Stimulated activated naive CD4-positive, alpha-beta T cell treated with Interleukin-2 at 50 U/mL for 16 hours (primary cell): ENCODE measurements around the gene PRIMA1.

Experiments
- DNase-seq: peaks from one replicate; lab custom pipeline; 2025; lab: John Stamatoyannopoulos, UW

Gene PRIMA1

DNA sequence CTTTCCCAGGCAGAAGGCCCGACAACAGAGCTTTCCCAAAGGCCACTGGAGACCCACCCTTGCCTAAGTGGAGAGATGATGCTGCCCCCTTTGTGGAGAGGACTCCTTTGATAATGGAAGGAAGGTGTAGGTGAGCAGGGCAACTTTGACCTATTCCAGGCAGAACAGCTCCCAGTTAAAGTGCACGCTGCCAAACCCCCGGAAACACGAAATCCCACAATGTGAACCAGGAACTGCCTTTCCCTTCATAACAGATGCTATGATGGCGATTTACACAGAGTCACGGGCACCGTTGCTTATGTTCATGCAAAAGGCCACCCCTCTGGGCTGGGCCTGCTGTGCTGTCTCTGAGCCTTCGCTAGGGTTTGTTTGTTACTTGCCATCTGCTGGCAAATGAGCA, 34.6 kb downstream of the PRIMA1 start:
- no peak for DNase-seq

- DNase-seq: no peak
Measured at GRCh38 chr14:93752980-93753561, 35.2 kb downstream of the PRIMA1 start.

DNA sequence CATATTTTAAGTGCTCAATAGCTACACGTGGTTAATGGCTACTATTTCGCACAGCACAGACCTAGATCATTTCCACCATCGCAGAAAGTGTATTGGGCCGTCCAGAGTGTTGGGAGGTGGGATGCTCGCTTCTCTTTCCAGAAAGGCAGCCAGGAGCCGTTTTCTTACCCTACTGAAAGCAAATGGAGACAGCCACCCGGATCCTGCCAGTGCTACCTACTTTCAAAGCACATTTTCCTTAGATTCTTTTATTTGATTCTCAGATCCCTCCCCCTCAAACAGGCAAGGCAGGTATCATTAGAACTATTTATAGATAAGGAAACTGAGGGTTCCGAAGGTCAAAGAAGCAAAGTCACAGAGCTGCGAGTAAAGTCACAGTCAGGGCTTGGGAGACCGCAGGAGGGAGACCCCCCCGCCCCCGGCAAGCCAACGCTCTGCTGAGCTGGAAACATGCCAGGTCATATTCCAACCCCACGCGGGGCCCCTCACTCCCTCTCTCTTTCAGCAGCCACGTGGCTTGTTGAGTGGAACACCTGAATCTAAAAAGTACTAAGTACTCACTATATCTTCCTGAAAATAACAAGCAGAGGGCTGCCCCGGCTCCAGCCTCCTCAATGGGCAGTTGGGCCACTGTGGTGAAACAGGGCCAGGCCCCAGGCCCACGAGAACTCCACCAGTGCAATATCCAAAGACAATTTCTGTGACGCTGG, 36.2 kb downstream of the PRIMA1 start:
- DNase-seq: no peak

- DNase-seq: no peak
Measured at GRCh38 chr14:93749076-93749420, 39.2 kb downstream of the PRIMA1 start.

GRCh38 chr14:93748208-93749075, 39.8 kb downstream of the PRIMA1 start:
- DNase-seq: no peak

- DNase-seq: no peak
Measured at GRCh38 chr14:93747560-93747959, 40.7 kb downstream of the PRIMA1 start.

DNA sequence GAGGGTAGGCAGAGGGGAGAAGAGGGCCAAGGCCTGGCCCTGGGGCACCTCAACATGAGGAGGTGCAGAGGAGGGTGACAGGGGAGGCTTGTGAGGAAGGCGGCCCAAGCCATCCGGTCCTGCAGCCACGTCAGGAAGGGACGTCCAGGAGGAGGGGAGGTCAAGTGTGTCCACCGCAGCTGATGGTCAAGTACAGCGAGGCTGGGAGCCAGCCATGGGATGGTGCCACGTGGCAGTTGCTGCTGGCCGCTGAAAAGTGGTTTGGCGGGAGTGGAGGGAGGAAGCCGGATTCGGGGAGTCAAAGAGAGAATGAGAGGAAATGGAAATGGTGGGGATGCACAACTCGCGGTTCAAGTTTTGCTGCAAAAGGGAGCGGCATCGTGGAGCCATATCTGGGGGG, 41.2 kb downstream of the PRIMA1 start:
- no peak for DNase-seq

DNA sequence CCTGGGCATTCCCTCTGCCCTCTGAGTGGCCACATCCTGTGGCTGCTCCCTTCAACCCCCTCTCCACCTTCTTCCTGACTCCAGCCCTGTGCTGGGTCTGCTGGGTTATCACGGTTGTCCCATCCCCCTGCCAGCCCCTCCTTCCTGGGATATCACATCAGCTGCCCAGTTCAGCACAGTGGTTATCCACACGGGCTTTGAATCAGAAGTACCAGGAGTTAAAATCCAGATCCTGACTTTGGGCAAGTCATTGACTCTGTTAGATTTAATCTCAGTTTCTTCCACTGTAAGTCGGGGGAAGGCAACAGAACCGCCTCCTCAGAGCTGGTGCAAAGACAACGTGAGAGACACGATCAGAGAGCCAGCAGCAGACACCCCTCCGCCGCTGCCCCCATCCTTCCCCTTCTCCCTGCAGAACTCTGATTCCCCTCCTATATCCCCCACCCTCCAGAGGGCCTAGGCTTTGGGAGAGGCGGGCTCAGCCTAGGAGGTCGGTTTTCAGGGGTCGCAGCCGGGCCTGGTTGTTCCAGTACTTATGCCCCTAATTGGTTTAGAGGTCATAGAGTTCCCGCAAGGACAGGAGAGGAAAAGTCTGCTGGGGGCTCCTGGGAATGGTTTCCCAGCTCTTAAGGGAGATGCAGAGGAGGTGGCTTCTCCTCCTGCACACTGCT, 42.5 kb downstream of the PRIMA1 start:
- DNase-seq: no peak

GRCh38 chr14:93744876-93745275, 43.4 kb downstream of the PRIMA1 start:
- no peak for DNase-seq

GRCh38 chr14:93744176-93744575, 44.1 kb downstream of the PRIMA1 start:
- no peak for DNase-seq

DNA sequence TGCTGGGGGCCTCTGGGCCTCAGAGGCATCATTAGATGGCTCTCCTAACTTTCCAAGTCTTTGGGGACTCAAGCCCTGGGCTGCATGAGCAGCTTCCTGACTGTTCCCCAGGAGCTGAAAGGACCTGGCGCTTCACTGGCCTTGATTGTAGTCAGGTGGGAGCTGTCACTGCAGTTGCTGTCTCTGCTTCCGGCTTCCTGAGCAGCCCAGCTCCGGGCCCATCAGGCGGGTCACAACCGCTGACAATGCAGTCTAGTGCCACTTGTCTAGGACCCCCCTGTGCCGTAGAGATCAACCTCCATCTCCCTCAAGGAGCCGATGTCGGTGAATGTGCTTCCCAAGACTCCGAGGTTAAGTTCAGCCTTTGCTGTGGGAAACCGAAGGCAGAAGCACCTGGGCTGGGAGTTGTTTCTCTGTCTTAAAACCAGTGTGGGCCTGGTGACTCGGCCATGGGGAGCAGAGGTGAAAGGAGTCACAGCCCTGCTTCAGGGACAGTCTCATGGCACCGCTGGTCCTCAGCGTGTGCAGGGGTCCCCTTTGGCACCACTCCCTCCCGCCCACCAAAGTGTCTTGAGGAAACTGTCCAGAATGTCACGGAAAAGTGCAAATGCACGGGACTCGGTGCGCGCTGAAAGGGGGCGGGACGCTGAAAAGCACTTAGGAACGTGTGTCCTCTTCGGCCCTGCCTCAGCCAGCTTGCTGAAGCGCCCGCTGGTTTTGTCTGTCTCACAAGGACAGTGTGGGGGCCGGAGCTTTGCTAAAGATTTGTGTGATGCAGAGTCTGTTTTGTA, 44.8 kb downstream of the PRIMA1 start:
- no peak for DNase-seq

DNA sequence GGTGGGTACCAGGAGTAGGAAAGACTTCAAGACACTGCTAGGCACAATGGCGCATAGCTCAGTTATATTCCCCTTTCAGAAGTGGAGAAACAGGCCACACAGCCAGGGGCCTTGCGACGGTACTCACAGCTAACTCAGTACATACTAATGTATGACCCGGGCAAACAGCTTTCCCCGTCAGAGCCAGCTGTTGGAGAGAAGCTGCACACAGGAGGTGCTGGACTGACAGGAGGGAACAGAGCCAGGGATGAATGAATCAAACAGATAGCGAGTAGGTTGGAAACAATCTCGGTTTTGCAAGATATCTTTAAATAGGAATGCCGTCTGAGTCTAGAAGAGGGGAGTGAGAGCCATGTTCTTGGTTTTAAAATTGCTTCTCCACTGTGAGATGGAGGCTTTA, 45.5 kb downstream of the PRIMA1 start:
- no peak for DNase-seq

- no peak for DNase-seq
Measured at GRCh38 chr14:93741556-93742230, 46.6 kb downstream of the PRIMA1 start.

DNA sequence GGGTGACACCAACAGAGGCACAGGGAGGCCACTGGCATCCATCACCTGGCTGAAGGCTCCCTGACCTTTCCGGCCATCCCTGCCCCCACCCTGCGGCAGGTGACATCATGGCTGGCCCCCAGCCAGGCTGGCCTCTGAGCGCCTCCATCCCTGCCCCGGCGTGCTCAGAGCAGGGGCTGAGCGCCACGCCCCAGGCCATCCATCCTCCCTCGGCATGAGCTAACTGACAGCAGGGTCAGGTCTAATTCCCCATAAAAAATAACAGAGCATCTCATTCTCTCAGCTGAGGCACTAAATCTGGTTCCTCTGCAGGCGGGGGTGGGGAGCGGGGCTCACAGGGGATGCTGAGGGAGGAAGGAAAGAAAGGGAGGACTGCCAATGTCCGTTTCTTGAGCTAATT, 50.7 kb downstream of the PRIMA1 start:
- DNase-seq: no peak

DNA sequence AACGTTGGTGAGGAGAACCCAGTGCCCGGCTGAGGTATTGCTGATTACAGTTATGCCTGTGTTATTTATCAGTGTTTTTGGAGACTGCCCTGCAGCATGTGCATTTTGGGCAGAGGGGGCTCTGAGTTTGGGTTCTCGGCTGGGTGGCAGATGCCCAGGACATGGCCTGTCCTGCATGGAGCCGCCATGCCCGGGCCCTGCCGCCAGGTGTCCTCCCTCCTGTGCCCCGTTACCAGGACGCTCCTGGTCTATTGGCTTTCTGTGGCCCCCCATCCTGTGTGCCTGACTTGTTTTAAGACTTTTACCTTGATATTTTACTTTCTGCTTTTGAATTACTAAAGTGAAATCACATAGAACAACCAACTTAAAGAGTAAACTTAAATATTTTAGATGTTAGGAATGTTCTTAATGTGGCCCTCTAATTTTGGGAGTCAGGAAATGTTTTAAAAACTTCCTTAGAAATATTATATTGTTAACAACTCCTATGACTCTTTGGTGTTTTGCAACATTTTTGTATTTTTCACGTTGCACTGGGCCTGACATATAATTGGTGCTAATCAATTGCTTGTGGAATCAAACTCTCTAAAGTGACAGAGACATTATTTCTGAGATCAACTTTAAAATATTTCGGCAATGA, 51.8 kb downstream of the PRIMA1 start:
- DNase-seq: no peak

- DNase-seq: no peak
Measured at GRCh38 chr14:93735206-93735605, 53.1 kb downstream of the PRIMA1 start.

DNA sequence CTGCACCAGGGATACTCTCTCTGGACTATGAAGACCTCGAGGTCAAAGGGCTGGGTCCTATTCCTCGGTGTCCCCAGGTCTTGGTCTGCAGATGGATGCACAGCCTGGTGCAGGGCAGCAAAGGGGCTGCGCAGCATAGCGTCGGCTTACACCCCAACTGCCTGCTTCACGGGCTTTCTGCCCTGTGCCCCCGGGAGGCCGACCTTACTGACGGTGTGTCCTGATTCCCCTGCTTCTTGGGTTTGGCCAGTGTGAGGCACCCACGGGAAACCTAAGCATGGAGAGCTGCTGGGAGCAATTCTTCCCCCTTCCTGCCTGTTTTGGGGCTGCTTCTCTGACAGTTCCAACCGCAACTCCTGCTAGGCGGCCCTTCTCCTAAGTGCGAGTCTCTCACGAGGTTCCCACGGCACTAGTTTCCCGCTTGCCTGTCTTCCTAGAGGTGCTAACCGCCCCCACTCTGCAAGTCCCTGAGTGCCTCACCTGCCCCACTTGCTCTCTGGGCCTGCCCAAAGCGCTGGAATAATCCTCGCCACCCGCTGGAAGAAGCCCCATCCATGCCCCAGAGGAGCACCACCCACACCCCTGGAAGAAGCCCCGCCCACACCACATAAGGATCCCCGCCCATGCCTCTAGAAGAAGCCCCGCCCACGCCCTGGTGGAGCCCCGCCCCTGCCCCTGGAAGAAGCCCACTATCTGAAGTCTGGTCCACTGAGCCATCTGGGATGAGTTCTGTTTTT, 54.0 kb downstream of the PRIMA1 start:
- DNase-seq: no peak

DNA sequence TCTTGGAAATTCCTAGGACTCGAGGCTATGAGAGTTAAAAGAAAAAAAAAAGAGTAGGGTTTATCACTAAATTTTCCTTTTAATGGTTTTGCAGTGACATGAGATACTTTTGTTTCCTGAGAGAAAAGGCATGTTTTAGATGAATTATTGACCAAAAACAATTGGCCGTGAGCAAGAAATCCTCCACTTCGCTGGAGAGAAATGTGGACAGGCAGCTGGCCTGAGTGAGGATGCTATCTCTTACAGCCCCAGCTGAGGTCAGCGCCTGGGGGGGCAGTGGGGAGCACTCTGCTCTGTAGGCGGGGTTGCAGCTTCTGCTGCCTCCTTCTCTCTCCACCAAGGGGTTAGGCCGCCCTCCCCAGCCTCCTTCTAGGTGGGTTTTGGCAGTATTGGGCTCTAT, 54.7 kb downstream of the PRIMA1 start:
- DNase-seq: no peak

DNA sequence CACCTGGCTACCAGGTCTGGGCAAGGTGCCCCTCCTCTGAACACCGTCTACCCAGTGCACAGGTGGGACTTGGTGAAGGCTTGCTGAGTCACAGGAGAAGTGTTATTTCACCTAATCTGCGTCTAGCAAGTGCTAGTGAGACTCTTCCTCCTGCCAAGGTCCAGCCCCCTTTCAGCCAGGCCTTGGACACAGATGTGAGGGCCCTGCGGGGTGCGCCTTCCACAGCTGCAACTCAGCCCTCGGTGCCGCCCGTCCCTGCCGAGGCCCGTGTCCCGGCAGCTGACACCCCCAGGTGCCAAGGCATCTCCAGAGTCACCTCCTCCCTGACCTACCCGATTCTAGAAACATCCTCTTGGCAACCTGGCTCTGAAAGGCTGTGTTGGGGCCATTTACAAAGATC, 55.1 kb downstream of the PRIMA1 start:
- DNase-seq: no peak

DNA sequence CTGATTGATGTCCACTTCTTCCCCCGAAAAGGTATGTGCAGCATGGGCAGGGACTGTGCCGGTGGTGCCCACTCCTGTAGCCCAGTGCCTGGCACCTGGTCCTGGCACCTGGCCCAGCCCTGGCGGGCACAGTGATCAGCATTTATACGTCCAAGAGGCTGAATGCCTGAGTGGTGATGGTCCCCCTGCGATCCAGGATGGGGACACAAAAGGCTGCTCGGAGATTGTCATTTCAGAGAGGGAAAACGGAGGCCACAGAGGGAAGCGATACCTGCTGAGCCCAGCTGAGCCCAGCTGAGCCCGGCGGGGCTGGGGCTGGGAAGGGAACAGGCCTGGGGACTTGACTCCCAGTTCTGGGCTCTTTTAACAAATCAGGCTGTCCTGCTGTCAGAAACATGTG, 55.8 kb downstream of the PRIMA1 start:
- DNase-seq: no peak
